NB4 (cell line): ENCODE measurements around the gene TPM2.
"Not testable (repeated sequence)": the region's sequence is repeated elsewhere in the genome, so short reads cannot be mapped to it uniquely, and the experiment has no call there.

Experiments
- DNase-seq: peaks from one replicate; pipeline ENCODE4 v3.0.0; 2010; ENCODE audit warnings: low read depth
- H3K4me3 ChIP-seq: one replicate; pipeline ENCODE4 v1.5.1; 2011; ENCODE audit warnings: mild to moderate bottlenecking, low read depth, low read length, moderate library complexity
- CTCF ChIP-seq: IDR thresholded peaks from one replicate; pipeline ENCODE4 v1.5.1; 2012; ENCODE audit warnings: low read depth, low read length
- MAX ChIP-seq: IDR thresholded peaks from 2 replicates; pipeline ENCODE4 v1.6.1; 2011; ENCODE audit warnings: low read depth, low read length
- MYC ChIP-seq: IDR thresholded peaks from 2 replicates; pipeline ENCODE4 v1.6.1; 2011; ENCODE audit warnings: low read depth, low read length
- POLR2A ChIP-seq: IDR thresholded peaks from 2 replicates; pipeline ENCODE4 v1.6.1; 2011; ENCODE audit warnings: mild to moderate bottlenecking; ENCODE audit not compliant: insufficient read length; ENCODE audit errors: extremely low read depth

TPM2 gene

GRCh38 chr9:35646533-35647265 is 43.0 kb downstream of the TPM2 start:
- peak overlapping the region; percentile 79 for H3K4me3 ChIP-seq
- TF ChIP-seq MYC (no peak), CTCF (peak; percentile 43), POLR2A (peak; percentile 45), MAX (no peak)
- DNase-seq, result peak; percentile 99

DNA sequence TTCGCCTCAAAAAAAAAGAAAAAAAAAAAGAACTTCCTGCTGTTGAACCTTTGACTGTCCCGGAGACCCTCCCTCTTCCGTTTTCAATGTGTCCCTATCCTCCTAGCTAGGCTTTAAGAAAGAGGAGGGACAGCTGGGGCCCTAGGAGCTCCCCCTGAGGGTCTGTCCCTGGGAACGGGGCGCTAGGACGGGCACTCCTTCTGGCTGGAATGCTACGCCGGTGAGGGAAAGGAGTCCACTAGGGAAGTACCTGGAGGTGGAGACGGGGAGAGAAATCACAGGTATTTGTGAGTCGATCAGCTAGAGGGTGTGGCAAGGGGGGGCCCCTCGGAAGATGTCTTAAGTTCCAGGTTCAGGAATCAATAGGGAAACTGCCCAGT is 43.6 kb downstream of the TPM2 start:
- peak; percentile 84 for DNase-seq
- TF ChIP-seq MAX (no peak), POLR2A (no peak), MYC (no peak), CTCF (no peak)
- H3K4me3 ChIP-seq, result peak overlapping the region; percentile 79

DNA sequence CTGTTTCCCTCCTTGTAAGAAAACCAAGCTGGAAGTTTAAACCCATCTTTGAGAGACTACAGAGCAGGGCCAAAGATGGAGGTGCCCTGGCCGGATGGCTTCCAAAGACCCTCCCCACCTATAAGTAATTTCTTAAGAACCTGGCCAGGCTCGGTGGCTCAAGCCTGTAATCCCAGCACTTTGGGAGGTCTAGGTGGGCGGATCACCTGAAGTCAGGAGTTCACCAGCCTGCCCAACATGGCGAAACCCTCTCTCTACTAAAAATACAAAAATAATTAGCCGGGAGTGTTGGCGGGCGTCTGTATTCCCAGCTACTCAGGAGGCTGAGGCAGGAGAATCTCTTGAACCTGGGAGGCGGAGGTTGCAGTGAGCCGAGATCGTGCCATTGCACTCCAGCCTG is 44.0 kb downstream of the TPM2 start:
- DNase-seq, result peak; percentile 23
- peak overlapping the region; percentile 79 for H3K4me3 ChIP-seq

DNA sequence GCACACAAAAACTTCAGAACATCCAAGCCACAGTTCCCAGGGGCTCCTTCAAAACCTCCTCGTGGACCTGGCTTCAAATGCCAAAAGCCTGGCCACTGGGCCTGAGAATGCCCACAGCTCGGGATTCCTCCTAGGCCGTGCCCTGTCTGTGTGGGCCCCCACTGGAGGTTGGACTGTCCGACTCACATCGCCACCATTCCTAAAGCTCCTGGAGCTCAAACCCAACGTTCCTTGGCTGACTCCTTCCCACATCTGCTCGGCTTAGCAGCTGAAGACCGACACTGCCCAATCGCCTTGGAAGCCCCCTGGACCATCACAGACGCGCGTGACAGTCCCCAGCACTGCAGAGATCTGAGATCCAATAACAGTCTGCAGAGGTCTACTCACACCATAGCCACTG is 46.7 kb downstream of the TPM2 start:
- TF ChIP-seq CTCF (no peak), MAX (no peak), MYC (no peak), POLR2A (no peak)
- no peak for DNase-seq
- H3K4me3 ChIP-seq, result no peak overlapping the region

- DNase-seq, H3K4me3 ChIP-seq: not testable (repeated sequence)
Measured at GRCh38 chr9:35641478-35641877, 48.2 kb downstream of the TPM2 start.

- not testable (repeated sequence) for H3K4me3 ChIP-seq
Measured at GRCh38 chr9:35640431-35640830, 49.3 kb downstream of the TPM2 start.

DNA sequence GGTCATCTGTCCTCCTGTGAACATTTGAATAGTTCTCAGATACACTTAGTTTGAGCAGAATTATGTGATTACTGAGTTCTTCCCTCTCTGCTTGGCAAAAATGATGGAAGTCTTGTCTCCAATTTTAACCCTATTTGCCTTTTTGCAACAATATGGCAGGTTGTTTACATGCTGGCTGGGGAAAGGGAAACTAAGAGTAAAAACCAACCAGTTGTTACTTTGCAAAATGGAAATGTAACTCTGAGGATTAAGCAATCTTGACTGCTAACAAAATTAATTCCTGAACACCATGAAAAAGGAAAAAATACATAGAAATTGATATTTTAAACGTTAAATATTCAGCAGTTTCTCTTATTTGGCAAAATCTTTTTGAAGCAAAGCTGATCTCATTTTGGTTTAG is 50.1 kb downstream of the TPM2 start:
- no peak overlapping the region for H3K4me3 ChIP-seq
- TF ChIP-seq CTCF, result no peak
- TF ChIP-seq MYC, result no peak
- no peak for TF ChIP-seq POLR2A
- DNase-seq, result no peak

More at GRCh38 chr9:35640431-35640830, 49.3 kb downstream of the TPM2 start:
- DNase-seq, result not testable (repeated sequence)

- DNase-seq, result not testable (repeated sequence)
Measured at GRCh38 chr9:35639225-35639624, 50.5 kb downstream of the TPM2 start.

DNA sequence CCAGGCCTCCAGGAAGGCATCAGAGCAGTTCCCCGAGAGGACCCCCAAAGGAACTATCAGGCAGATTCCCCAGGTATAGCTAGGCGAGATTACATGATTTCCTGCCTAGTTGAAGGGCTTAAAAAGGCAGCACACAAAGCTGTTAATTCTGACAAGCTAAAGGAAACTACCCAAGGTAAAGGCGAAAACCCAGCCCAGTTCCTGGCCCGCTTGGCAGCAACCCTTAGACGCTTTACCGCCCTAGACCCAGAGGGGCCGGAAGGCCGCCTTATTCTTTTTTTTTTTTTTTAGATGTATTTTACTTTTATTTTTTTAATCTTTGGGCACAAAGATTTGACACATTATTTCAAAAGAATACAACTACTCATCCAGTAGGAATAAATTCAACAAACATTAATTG is 51.0 kb downstream of the TPM2 start:
- H3K4me3 ChIP-seq, DNase-seq: not testable (repeated sequence)

More at GRCh38 chr9:35639225-35639624, 50.5 kb downstream of the TPM2 start:
- not testable (repeated sequence) for H3K4me3 ChIP-seq

DNA sequence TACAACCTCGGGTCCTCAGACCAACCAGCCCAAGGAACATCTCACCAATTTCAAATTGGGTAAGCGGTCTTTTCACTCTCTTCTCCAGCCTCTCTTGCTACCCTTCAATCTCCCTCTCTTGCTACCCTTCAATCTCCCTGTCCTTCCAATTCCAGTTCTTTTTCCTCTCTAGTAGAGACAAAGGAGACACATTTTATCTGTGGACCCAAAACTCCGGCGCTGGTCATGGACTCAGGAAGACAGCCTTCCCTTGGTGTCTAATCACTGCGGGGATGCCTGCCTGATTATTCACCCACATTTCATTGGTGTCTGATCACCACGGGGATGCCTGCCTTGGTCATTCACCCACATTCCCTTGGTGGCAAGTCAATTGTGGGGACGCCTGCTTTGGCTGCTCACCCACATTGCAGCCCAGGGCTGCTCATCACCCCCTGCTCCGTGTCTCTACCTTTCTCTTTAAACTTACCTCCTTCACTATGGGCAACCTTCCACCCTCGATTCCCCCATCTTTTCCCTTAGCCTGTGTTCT is 52.2 kb downstream of the TPM2 start:
- not testable (repeated sequence) for H3K4me3 ChIP-seq, DNase-seq

DNA sequence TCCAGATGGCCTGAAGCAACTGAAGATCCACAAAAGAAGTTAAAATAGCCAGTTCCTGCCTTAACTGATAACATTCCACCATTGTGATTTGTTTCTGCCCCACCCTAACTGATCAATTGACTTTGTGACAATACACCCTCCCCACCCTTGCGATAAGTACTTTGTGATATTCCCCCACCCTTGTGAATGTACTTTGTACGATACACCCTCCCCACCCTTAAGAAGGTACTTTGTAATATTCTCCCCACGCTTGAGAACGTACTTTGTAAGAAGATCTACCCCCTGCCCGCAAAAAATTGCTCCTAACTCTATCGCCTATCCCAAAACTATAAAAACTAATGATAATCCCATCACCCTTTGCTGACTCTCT is 52.9 kb downstream of the TPM2 start:
- not testable (repeated sequence) for DNase-seq

More for the DNA sequence above, 52.9 kb downstream of the TPM2 start:
- H3K4me3 ChIP-seq, result not testable (repeated sequence)
